Liver (tissue), 9 donors: ENCODE results near the gene ZNF366. TPM values are rescaled to one million over a fixed set of nuclear protein-coding genes. Genes with fewer than 3 reads are reported as not detected.

Experiments
- DNase-seq: peaks from one replicate; pipeline ENCODE4 v3.0.0-alpha.2; 2017; ENCODE audit warnings: low spot score
- H3K27ac ChIP-seq, 2 donors: one replicate each; pipeline ENCODE4 v1.7.0; 2013; ENCODE audit warnings: inconsistent platforms in 2 of 2, low read length in 2 of 2, control low read depth in 1 of 2, low read depth in 1 of 2, mild to moderate bottlenecking in 1 of 2
- H3K27me3 ChIP-seq, 4 donors: one replicate each; pipeline versions ENCODE4 v1.6.1 to v1.7.0; 2013; ENCODE audit warnings: low read length in 3 of 4, inconsistent platforms in 1 of 4, mild to moderate bottlenecking in 1 of 4, moderate library complexity in 1 of 4; ENCODE audit not compliant: control insufficient read depth in 4 of 4, insufficient read depth in 4 of 4
- H3K36me3 ChIP-seq, 4 donors: one replicate each; pipeline versions ENCODE4 v1.6.1 to v1.7.0; 2013; ENCODE audit warnings: low read length in 3 of 4, mild to moderate bottlenecking in 3 of 4, low read depth in 1 of 4, moderate library complexity in 1 of 4; ENCODE audit not compliant: control insufficient read depth in 4 of 4, insufficient read depth in 3 of 4
- H3K4me1 ChIP-seq, 4 donors: one replicate each; pipeline versions ENCODE4 v1.6.1 to v1.7.0; 2013; ENCODE audit warnings: low read length in 3 of 4, mild to moderate bottlenecking in 3 of 4, moderate library complexity in 1 of 4; ENCODE audit not compliant: control insufficient read depth in 4 of 4, insufficient read depth in 4 of 4
- H3K4me3 ChIP-seq, 3 donors: one replicate each; pipeline versions ENCODE4 v1.6.1 to v1.7.0; 2013; ENCODE audit warnings: low read length in 3 of 3, control low read depth in 1 of 3, low read depth in 1 of 3, mild to moderate bottlenecking in 1 of 3
- H3K9ac ChIP-seq, 2 donors: one replicate each; pipeline ENCODE4 v1.7.0; 2013; ENCODE audit warnings: low read length in 2 of 2, mild to moderate bottlenecking in 2 of 2, moderate library complexity in 2 of 2, control low read depth in 1 of 2, low read depth in 1 of 2
- H3K9me3 ChIP-seq, 4 donors: one replicate each; pipeline versions ENCODE4 v1.6.1 to v1.7.0; 2013; ENCODE audit warnings: low read length in 3 of 4; ENCODE audit not compliant: control insufficient read depth in 4 of 4
- ATF3 ChIP-seq: IDR thresholded peaks from 2 replicates; pipeline ENCODE4 v1.6.1; 2016; ENCODE audit warnings: antibody characterized with exemption
- CTCF ChIP-seq: fragments of 150-350 bp; IDR thresholded peaks from 2 replicates; pipeline ENCODE4 v1.5.1; 2017; ENCODE audit warnings: improper control_type of control experiment, low read depth, low read length; ENCODE audit not compliant: missing input control
- EGR1 ChIP-seq, 2 donors: IDR thresholded peaks; 2 replicates each; pipeline ENCODE4 v1.6.1; 2016 to 2018; ENCODE audit warnings: antibody characterized with exemption in 2 of 2, low read depth in 2 of 2
- FOXA1 ChIP-seq: IDR thresholded peaks from 2 replicates; pipeline ENCODE4 v1.6.1; 2016; ENCODE audit warnings: antibody characterized with exemption
- FOXA2 ChIP-seq: IDR thresholded peaks from 2 replicates; pipeline ENCODE4 v1.6.1; 2016; ENCODE audit warnings: antibody characterized with exemption
- GABPA ChIP-seq, 2 donors: IDR thresholded peaks in 1 of 2; conservative IDR thresholded peaks in 1 of 2; 2 replicates each; pipeline ENCODE4 v1.6.1; 2016; ENCODE audit warnings: antibody characterized with exemption in 2 of 2, mild to moderate bottlenecking in 1 of 2, moderate library complexity in 1 of 2
- HNF4A ChIP-seq, 2 donors: conservative IDR thresholded peaks; 2 replicates each; pipeline ENCODE4 v1.6.1; 2016; ENCODE audit warnings: antibody characterized with exemption in 2 of 2, mild to moderate bottlenecking in 2 of 2
- HNF4G ChIP-seq: IDR thresholded peaks from 2 replicates; pipeline ENCODE4 v1.6.1; 2016; ENCODE audit warnings: antibody characterized with exemption
- JUND ChIP-seq, 2 donors: IDR thresholded peaks; 2 replicates each; pipeline ENCODE4 v1.6.1; 2016; ENCODE audit warnings: antibody characterized with exemption in 2 of 2
- MAX ChIP-seq: IDR thresholded peaks from 2 replicates; pipeline ENCODE4 v1.6.1; 2016; ENCODE audit warnings: antibody characterized with exemption
- NR2F2 ChIP-seq: IDR thresholded peaks from 2 replicates; pipeline ENCODE4 v1.6.1; 2016; ENCODE audit warnings: antibody characterized with exemption
- RAD21 ChIP-seq, 2 donors: IDR thresholded peaks; 2 replicates each; pipeline ENCODE4 v1.6.1; 2016; ENCODE audit warnings: antibody characterized with exemption in 2 of 2, mild to moderate bottlenecking in 2 of 2
- REST ChIP-seq: IDR thresholded peaks from 2 replicates; pipeline ENCODE4 v1.6.1; 2016; ENCODE audit warnings: antibody characterized with exemption, mild to moderate bottlenecking
- RXRA ChIP-seq, 2 donors: IDR thresholded peaks; 2 replicates each; pipeline ENCODE4 v1.6.1; 2017 to 2018; ENCODE audit warnings: antibody characterized with exemption in 2 of 2, mild to moderate bottlenecking in 1 of 2
- SP1 ChIP-seq: IDR thresholded peaks from 2 replicates; pipeline ENCODE4 v1.6.1; 2018; ENCODE audit warnings: antibody characterized with exemption, mild to moderate bottlenecking
- TAF1 ChIP-seq: conservative IDR thresholded peaks from 2 replicates; pipeline ENCODE4 v1.6.1; 2016; ENCODE audit warnings: antibody characterized with exemption, mild to moderate bottlenecking
- YY1 ChIP-seq: IDR thresholded peaks from 2 replicates; pipeline ENCODE4 v1.6.1; 2016; ENCODE audit warnings: antibody characterized with exemption, mild to moderate bottlenecking
- ZBTB33 ChIP-seq: IDR thresholded peaks from 2 replicates; pipeline ENCODE4 v1.6.1; 2016; ENCODE audit warnings: antibody characterized with exemption
- WGBS: extraction: QIAGEN DNeasy Blood & Tissue Kit; methylation state at CpG from one replicate; pipeline ENCODE4 v1.1.7; 2013; 5-methylcytosine and 5-hydroxymethylcytosine counted together
- polyA plus RNA-seq, 2 donors: library from polyadenylated mRNA; stranded (reverse) in 1 of 2; unstranded in 1 of 2; fragments of 200-250 nt in 1 of 2; fragments of >200 nt in 1 of 2; fragmentation: Nextera tagmentation in 1 of 2; extraction: Ambion mirVana in 1 of 2; gene quantifications; one replicate each; pipeline versions ENCODE4 v1.2.1 to v1.2.3, GENCODE V29; 2013 to 2015
- total RNA-seq, 2 donors: library from RNA; depleted of rRNA; stranded (reverse); fragments of >200 nt; gene quantifications; one replicate each; pipeline ENCODE4 v1.2.3, GENCODE V29; 2014
- donor health status: healthy.
- donor health status: healthy.
- donor health status: healthy.
- donor health status: healthy.
- donor health status: healthy.

The ZNF366 gene
- total and polyA plus RNA-seq, 4 donors: 0.71 to 1.0 (median 0.75) TPM

- H3K4me3 ChIP-seq: no peak overlapping the region
- no peak for DNase-seq
- 77% methylated on average over 8 of the region's 8 CpGs for WGBS
- no peak overlapping the region for H3K9ac ChIP-seq
- TF ChIP-seq REST (no peak), RAD21 (IDR thresholded peaks at IDR 0.05) (no peak), ATF3 (no peak), FOXA1 (no peak), FOXA2 (no peak), HNF4G (no peak), CTCF (no peak), JUND (IDR thresholded peaks at IDR 0.05) (no peak), RXRA (IDR thresholded peaks at IDR 0.05) (no peak), YY1 (no peak), GABPA (IDR thresholded peaks at IDR 0.05 in 1 of 2, conservative IDR thresholded peaks at IDR 0.05 in 1 of 2) (no peak), EGR1 (IDR thresholded peaks at IDR 0.05; ENCODE audit: low read depth in 2 of 2) (no peak), ZBTB33 (no peak), SP1 (no peak), MAX (no peak), HNF4A (conservative IDR thresholded peaks at IDR 0.05) (no peak), TAF1 (no peak), NR2F2 (no peak)
- no peak overlapping the region for H3K27ac ChIP-seq
- no peaks in the 10 kb centered on the region for H3K27me3 ChIP-seq
- no peaks in the 10 kb centered on the region for H3K4me1 ChIP-seq
- H3K36me3 ChIP-seq: no peaks in the 10 kb centered on the region
- H3K9me3 ChIP-seq: no peaks in the 10 kb centered on the region
Measured at GRCh38 chr5:72510610-72511181, 3.5 kb upstream of the ZNF366 start.
